Upper lobe of left lung (tissue), 4 donors: ENCODE data around the gene LAG3.

Experiments
- CTCF ChIP-seq, 6 experiments: fragments of 450-650 bp in 4 of 6; fragments of 200-600 bp in 2 of 6; sonication (generic) in 2 of 6; IDR thresholded peaks; one replicate each; pipeline ENCODE4 v1.5.1; 2016 to 2019; ENCODE audit warnings: antibody characterized with exemption in 6 of 6
- POLR2A ChIP-seq, 4 donors: fragments of 450-650 bp; IDR thresholded peaks; one replicate each; pipeline ENCODE4 v1.5.1; 2016 to 2017; ENCODE audit warnings: antibody characterized with exemption in 4 of 4, mild to moderate bottlenecking in 2 of 4
- POLR2AphosphoS5 ChIP-seq, 2 donors: sonication (generic); formaldehyde crosslinking; IDR thresholded peaks; one replicate each; pipeline ENCODE4 v1.5.1; 2017; ENCODE audit warnings: antibody characterized with exemption in 2 of 2

GRCh38 chr12:6772726-6773589 lies 638 bp downstream of the LAG3 start:
- TF ChIP-seq CTCF (IDR thresholded peaks at IDR 0.05) (no peak), POLR2AphosphoS5 (IDR thresholded peaks at IDR 0.05) (no peak), POLR2A (IDR thresholded peaks at IDR 0.05) (no peak)
